ENCODE measurements around the gene WFDC12.

The WFDC12 gene

DNA sequence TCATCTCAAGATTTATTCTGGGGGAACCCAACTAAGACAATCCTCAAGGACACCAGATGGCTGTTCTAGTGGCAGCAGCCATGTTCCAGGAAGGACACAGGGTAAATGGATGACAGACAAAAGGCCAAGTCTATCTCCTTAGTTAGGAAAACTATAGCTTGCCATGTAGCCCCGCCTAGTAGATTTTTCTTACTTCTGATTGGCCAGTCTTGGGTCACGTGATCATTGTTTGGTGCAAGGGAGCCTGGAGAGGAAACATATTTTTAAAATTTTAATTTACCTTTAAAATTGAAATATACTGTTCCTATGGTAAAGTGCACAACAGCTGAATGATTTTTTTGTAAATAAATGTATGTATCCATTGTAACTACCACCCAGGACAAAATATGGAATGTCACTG is 18.9 kb downstream of the WFDC12 start:
- TF ChIP-seq, protein P1, sequence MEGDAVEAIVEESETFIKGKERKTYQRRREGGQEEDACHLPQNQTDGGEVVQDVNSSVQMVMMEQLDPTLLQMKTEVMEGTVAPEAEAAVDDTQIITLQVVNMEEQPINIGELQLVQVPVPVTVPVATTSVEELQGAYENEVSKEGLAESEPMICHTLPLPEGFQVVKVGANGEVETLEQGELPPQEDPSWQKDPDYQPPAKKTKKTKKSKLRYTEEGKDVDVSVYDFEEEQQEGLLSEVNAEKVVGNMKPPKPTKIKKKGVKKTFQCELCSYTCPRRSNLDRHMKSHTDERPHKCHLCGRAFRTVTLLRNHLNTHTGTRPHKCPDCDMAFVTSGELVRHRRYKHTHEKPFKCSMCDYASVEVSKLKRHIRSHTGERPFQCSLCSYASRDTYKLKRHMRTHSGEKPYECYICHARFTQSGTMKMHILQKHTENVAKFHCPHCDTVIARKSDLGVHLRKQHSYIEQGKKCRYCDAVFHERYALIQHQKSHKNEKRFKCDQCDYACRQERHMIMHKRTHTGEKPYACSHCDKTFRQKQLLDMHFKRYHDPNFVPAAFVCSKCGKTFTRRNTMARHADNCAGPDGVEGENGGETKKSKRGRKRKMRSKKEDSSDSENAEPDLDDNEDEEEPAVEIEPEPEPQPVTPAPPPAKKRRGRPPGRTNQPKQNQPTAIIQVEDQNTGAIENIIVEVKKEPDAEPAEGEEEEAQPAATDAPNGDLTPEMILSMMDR (IDR thresholded peaks at IDR 0.05; ENCODE audit: poor library complexity, severe bottlenecking): no peak
- DNase-seq (ENCODE audit: low spot score): no peak

DNA sequence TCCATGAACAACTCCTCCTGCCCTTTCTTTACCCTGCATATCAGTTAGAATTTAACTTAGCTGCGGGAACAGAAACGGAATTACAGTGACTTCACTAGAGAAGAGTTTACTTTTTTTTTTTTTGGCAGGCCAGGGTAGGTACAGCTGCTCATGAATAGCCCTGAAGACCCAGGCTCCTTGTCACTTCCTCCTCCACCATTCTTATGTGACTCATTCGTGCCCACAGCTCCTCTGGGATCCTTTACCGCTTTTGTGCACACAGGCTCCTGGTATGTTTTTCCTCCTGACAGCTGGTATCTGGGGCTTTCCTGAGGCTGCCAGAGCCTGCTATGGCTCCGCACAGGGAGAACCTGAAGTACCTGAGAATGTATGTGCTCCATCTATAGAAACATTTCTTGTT is 19.5 kb downstream of the WFDC12 start:
- DNase-seq (ENCODE audit: low spot score): peak; percentile 65

More for the DNA sequence above, 18.9 kb downstream of the WFDC12 start:
- Histone ChIP-seq H3K27ac (ENCODE audit: poor library complexity, severe bottlenecking) (no peak overlapping the region), H3K27me3 (ENCODE audit: insufficient read depth, poor library complexity, severe bottlenecking) (no peaks in the 10 kb centered on the region), H3K4me3 (ENCODE audit: severe bottlenecking) (no peak overlapping the region), H3K36me3 (ENCODE audit: low read depth) (no peaks in the 10 kb centered on the region), H3K9me3 (ENCODE audit: severe bottlenecking) (no peaks in the 10 kb centered on the region), H3K4me1 (ENCODE audit: insufficient read depth, poor library complexity, severe bottlenecking) (no peaks in the 10 kb centered on the region)
- no peak for ATAC-seq (ENCODE audit: low read depth)

DNA sequence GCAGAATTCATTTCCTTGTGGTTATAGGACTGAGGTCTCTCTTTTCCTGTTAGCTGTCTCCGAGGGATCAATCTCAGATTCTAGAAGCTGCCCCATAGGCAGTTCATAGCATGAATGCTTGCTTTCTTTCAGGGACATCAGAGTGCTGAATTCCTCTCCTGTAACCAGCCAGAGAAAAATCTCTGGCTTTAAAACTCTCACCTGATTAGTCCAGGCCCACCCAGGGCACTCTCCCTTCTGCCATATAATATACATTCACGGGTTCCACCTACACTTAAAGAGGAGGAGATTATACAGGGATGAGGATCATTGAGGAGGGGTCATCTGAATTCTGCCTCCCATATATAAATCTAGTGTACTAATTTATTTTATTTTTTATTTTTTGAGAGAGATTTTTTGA is 21.2 kb downstream of the WFDC12 start:
- Histone ChIP-seq H3K36me3 (ENCODE audit: low read depth) (no peaks in the 10 kb centered on the region), H3K27me3 (ENCODE audit: insufficient read depth, poor library complexity, severe bottlenecking) (peaks cover 7% of the 10 kb centered on the region), H3K9me3 (ENCODE audit: severe bottlenecking) (no peaks in the 10 kb centered on the region), H3K27ac (ENCODE audit: poor library complexity, severe bottlenecking) (no peak overlapping the region), H3K4me3 (ENCODE audit: severe bottlenecking) (no peak overlapping the region), H3K4me1 (ENCODE audit: insufficient read depth, poor library complexity, severe bottlenecking) (no peaks in the 10 kb centered on the region)
- ATAC-seq (ENCODE audit: low read depth) (no peak), DNase-seq (ENCODE audit: low spot score) (no peak)
- TF ChIP-seq, protein P1 (IDR thresholded peaks at IDR 0.05; ENCODE audit: poor library complexity, severe bottlenecking): no peak

More for the DNA sequence above, 19.5 kb downstream of the WFDC12 start:
- H3K36me3 ChIP-seq (ENCODE audit: low read depth): no peaks in the 10 kb centered on the region
- peak; percentile 61 for ATAC-seq (ENCODE audit: low read depth)
- no peak overlapping the region for H3K27ac ChIP-seq (ENCODE audit: poor library complexity, severe bottlenecking)
- TF ChIP-seq, protein P1 (IDR thresholded peaks at IDR 0.05; ENCODE audit: poor library complexity, severe bottlenecking): no peak
- H3K4me1 ChIP-seq (ENCODE audit: insufficient read depth, poor library complexity, severe bottlenecking): no peaks in the 10 kb centered on the region
- no peaks in the 10 kb centered on the region for H3K9me3 ChIP-seq (ENCODE audit: severe bottlenecking)
- no peak overlapping the region for H3K4me3 ChIP-seq (ENCODE audit: severe bottlenecking)
- H3K27me3 ChIP-seq (ENCODE audit: insufficient read depth, poor library complexity, severe bottlenecking): no peaks in the 10 kb centered on the region

DNA sequence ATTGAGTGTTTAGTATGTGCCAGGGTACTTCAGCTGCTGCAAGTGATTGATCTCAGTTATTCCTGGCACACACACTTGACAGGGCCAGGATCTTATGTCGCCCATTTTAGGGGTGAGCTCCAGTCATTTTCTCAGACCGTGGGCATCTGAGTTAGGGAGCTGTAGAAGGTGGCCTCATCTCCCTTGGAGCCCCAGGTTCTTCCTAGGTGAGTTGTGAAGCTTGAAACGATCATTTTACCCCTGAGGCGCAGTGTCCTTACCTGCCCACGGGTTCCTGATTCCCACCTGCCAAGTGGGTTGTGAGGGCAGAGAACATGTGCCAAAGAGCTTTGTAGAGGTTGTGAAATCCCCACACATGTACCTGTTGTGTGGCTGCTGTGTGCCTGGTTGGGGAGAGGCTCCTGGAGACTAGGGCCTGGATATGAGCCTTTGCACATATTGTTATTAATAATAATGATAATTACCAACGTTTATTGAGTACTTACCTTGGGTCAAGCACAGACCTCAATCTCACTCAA is 22.9 kb downstream of the WFDC12 start:
- Histone ChIP-seq H3K4me1 (ENCODE audit: insufficient read depth, poor library complexity, severe bottlenecking) (no peaks in the 10 kb centered on the region), H3K36me3 (ENCODE audit: low read depth) (no peaks in the 10 kb centered on the region), H3K27ac (ENCODE audit: poor library complexity, severe bottlenecking) (no peak overlapping the region), H3K9me3 (ENCODE audit: severe bottlenecking) (no peaks in the 10 kb centered on the region), H3K4me3 (ENCODE audit: severe bottlenecking) (no peak overlapping the region), H3K27me3 (ENCODE audit: insufficient read depth, poor library complexity, severe bottlenecking) (peaks cover 19% of the 10 kb centered on the region)
- no peak for ATAC-seq (ENCODE audit: low read depth)
- DNase-seq (ENCODE audit: low spot score): peak; percentile 60
- TF ChIP-seq, protein P1 (IDR thresholded peaks at IDR 0.05; ENCODE audit: poor library complexity, severe bottlenecking): no peak

DNA sequence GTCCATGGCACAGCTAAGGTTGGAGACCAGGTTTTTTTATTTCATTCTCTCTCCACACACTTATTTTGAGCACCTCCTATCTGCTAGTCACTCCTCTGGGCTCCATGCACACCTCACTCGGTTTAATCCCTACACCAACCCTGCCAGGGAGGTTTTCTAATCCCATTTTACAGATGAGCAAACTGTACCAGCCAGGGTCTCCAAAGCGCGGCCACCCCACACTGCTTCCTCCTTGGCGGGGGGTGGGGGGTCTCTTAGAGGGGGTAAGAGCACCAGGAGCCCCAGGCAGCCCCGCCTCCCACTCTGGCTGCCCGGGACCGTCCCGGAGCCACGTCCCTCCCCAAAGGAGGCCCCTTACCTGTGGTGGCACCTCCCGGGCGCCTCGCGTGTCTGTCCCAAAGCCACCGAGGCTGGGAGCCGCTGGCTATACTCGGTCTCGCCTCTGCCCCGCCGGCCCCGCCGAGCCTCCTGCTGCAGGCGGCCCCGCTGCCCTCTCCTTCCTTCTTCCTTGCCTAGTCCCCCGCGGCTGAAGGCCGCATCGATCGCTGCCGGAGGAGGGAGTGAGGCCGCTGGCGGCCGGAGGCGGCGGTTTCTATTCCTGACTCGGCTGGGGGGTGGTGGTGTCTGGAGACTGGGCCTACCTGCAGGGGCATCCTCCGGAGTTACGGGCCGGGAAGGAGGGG is 23.6 kb downstream of the WFDC12 start, which contains the start of gene KCNS1:
TSS of gene KCNS1 (minus strand) at position 565 of the 683 bp plus-strand sequence. CDS start 1,891 bp downstream, outside the sequence.
- DNase-seq (ENCODE audit: low spot score) (peak; percentile 79), ATAC-seq (ENCODE audit: low read depth) (no peak)
- no peaks in the 10 kb centered on the region for H3K9me3 ChIP-seq (ENCODE audit: severe bottlenecking)
- H3K4me1 ChIP-seq (ENCODE audit: insufficient read depth, poor library complexity, severe bottlenecking): no peaks in the 10 kb centered on the region
- no peaks in the 10 kb centered on the region for H3K36me3 ChIP-seq (ENCODE audit: low read depth)
- no peak within 1 kb of the TSS for H3K4me3 ChIP-seq (ENCODE audit: severe bottlenecking)
- no peak within 1 kb of the TSS for H3K27ac ChIP-seq (ENCODE audit: poor library complexity, severe bottlenecking)
- TF ChIP-seq, protein P1 (IDR thresholded peaks at IDR 0.05; ENCODE audit: poor library complexity, severe bottlenecking): no peak
- peaks cover 19% of the 10 kb centered on the region for H3K27me3 ChIP-seq (ENCODE audit: insufficient read depth, poor library complexity, severe bottlenecking)

Measured in RWPE2 (cell line).